GM18870 (cell line): Measurements from ENCODE around the gene CEP135.
"Not testable (repeated sequence)": the region's sequence is repeated elsewhere in the genome, so short reads cannot be mapped to it uniquely, and the experiment has no call there.

Experiments used
- ATAC-seq: cut with Tn5 transposase; IDR thresholded peaks from one replicate; pipeline ENCODE4 v1.9.1; 2021; ENCODE audit warnings: moderate library complexity; ENCODE audit not compliant: unreplicated experiment

Gene CEP135

DNA sequence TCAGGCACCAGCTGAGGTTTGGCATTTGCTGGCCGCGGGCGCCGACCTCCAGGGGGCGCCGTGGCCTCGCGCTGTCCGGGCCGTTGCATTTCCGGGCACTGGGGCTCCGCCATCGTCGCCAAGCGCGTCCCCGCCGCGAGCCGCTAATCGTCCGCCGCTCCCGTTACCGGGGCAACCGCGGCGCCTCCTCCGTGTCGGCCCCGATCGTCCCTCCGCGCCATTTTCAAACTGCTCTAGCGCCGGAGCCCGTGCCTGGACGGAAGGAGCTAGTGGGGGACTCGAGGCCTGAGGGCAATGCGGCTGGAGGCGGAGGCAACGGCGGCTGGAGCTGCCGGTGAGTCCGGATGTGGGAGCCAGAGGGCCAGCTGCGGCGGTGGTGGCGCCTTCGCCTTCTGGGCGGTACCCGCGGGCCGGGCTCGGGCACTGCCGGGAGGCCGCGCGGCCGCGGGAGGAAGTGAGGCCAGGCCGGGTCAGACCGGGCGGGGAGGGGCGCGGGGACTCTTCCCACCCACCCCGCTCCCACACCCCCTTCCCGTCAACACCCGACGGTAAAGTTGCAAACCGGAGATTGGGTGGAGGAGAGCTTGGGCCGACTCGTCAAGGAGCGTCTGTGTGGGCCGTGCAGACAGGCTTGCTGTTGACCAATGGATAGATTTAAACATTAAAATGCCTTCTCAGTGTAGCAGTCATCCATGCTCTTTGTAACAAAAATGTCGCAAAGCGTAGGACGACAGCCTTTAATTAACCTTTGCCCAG, at the start of gene CEP135:
Gene CEP135, plus strand, starts transcription at position 220 of the 756 bp plus-strand sequence. CDS start 3,186 bp downstream, outside the sequence.
- ATAC-seq: peak; percentile 65

DNA sequence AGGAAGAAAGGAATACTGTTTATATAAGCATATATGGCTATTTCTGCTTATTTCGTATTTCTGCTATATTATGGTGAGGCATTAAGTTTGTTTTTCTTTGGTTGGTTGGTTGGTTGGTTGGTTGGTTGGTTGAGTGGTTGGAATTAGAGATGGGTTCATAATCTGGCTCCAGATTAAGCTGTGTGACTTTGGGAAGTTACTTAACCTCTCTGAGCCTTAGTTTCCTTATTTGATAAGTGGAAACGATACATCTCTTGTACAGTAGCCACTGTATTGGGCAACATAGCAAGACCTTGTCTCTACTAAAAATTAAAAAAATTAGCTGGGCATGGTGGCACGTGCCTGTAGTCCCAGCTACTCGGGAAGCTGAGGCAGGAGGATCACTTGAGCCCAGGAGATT, 46.1 kb upstream of the CEP135 start:
- no peak for ATAC-seq

- no peak for ATAC-seq
Measured at GRCh38 chr4:55903577-55903976, 45.2 kb upstream of the CEP135 start.

GRCh38 chr4:55904576-55904975, 44.2 kb upstream of the CEP135 start:
- no peak for ATAC-seq

- no peak for ATAC-seq
Measured at GRCh38 chr4:55906323-55906722, 42.4 kb upstream of the CEP135 start.

DNA sequence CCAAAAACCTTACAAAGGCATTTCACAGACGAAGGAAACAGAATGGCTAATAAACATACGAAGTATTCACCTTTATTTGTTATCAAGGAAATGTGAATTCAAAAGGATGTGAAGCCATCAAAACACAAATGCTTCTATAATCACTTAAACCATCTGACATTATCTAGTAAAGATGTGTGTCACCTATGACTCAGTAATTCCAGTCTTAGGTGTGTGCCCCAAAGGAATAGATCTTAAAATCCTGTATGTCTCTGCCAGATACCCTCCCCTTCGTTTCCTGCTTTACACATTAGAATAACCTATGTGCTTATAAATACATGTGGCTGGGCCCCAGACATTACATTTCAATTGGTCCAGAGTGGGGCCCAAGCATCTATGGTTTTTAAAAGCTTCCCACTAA, 41.8 kb upstream of the CEP135 start:
- ATAC-seq: no peak

DNA sequence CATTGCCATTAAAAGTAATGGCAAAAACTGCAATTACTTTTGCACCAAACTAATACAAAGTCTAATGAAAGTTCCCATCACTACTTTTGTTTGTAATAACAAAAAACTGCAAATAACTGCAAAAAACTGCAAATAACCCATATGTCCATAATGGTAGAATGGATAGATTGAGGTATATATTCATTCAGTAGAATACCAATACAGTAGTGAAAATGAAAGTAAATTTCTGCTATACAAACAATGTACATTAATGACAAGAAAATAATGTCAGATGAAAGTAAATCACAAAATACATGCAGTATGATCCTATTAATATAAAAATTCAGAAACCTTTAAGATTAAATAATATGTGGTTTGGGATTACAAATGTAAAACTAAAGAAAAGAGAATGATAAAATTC, 41.3 kb upstream of the CEP135 start:
- no peak for ATAC-seq

GRCh38 chr4:55910140-55910539, 38.6 kb upstream of the CEP135 start:
- no peak for ATAC-seq

GRCh38 chr4:55912249-55912648, 36.5 kb upstream of the CEP135 start:
- ATAC-seq: no peak

DNA sequence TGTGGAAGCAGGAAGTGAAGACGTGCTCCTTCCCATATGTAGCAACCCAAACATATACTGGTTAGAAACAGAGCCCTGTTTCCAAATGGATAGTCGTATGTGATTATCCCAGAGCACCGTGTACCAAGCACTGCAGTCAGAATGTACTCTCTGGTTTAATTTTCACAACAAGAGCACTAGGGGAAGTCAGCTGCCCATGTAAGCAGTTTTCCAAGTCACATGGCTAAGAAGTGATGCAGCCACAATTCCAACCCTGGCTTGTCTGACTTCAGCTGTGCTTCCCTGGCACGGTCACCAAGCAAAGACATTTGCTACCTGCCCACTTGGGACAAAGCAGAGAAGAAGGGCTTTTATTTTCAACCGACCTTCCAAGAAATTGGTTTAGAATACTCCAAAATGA, 28.2 kb upstream of the CEP135 start:
- no peak for ATAC-seq

DNA sequence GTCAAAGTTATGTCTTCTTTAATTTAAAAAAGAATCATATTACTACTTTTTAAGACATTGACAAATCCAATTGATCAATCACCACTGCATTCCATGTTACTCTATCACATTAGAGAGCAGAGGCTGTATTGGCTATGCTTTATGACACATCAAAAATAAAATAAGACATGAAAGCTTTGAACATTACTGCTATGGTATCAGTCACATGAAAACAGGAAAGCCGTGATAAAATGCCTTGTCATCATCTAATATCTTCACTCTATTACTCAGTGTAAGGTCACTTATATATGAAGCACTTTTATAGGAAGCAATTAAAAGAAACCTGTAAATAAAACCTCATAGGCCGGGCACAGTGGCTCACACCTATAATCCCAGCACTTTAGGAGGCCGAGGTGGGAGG, 27.7 kb upstream of the CEP135 start:
- no peak for ATAC-seq

GRCh38 chr4:55925241-55925640, 23.5 kb upstream of the CEP135 start:
- no peak for ATAC-seq

DNA sequence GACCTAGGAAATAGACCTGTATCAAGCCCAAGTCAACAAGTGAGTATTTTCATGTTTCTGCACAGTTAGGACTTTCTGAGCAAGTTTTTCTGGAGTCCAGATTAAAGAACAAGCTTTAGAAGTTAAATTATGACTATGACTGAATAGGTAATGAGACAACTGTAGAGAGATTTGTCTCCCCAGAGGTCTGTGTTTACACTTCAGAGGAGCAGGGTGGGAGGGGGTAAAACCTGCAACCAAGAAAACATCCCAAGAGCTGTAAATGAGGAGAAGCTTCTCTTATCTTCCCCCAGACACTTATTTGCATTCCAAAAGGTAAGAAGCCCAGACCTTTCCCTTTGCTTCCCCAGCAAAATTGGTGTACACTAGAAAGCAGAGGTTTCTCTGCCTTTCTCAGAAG, 22.1 kb upstream of the CEP135 start:
- no peak for ATAC-seq

GRCh38 chr4:55927803-55928437, 20.8 kb upstream of the CEP135 start:
- ATAC-seq: no peak

DNA sequence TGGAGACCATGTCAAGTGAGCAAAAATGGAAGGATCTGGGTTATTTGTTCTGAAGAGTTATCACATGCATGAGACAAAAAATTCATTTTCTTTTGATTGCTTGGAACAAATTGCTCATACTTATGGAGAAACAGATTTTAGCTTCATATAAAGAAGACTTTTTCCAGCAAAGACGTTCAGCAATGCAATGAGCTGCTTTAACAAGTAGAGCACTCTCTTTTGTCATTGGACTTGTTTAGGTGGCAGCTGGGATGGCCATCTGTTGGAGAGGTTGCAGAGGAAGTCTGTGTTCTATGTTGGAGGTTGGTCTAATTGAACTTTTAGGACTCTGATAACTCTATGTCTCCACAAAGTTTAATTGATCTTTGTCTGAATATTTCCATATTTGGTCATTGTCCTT, 19.9 kb upstream of the CEP135 start:
- no peak for ATAC-seq

- ATAC-seq: no peak
Measured at GRCh38 chr4:55931043-55931442, 17.7 kb upstream of the CEP135 start.

DNA sequence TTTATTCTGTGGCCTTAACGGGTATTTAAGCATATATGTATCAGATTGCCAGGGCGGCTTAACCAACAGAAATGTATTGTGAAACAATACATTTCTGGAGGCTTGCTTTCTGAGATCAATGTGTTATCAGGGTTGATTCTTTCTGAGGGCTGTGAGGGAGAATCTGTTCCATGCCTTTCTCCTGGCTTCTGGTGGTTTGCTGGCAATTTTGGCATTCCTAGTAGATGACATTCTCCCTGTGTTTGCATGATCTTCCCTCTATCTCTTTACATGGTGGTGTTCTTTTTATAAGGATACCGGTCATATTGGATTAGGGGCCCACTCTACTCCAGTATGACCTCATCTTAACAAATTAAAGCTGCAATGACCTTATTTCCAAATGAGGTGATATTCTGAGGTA, 16.9 kb upstream of the CEP135 start:
- ATAC-seq: no peak

DNA sequence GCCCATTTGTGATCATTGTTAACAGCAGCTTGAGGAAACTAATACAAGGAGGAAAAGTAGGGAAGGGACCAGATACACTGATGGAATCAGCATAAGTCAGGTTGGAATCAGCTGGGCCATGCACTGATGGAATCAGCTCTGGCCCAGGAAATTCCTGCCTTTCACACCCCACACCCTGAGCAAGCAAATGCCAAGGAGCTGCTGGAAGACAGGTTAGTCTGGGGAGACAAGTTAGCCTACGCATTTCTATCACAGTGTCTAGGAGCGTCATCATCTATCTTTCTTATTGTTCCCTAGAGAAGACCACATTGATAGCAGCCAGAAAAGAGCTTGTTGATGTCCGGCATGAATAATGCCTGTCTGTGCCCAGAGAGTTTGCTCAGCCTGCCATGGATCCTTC, 16.2 kb upstream of the CEP135 start:
- no peak for ATAC-seq

DNA sequence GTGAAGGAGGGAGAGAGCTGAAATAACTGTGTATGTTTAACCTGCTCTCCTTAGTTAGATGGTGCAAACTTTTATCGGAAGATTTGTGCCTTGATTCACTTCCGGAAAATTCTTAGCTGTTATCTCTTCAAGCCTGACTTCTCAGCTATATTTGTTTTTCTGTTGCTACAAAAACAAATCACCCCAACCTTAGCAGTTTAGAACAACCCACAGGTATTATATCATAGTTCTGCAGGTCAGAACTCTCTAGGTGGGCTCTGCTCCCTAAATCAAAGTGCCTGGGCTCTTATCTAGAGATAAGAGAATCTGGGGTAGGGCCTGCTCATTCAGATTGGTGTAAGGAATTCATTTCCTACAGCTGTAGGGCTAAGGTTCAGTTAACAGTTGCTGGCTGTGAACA, 15.1 kb upstream of the CEP135 start:
- ATAC-seq: no peak

GRCh38 chr4:55935907-55936306, 12.8 kb upstream of the CEP135 start:
- not testable (repeated sequence) for ATAC-seq

GRCh38 chr4:55938481-55938880, 10.3 kb upstream of the CEP135 start:
- no peak for ATAC-seq

DNA sequence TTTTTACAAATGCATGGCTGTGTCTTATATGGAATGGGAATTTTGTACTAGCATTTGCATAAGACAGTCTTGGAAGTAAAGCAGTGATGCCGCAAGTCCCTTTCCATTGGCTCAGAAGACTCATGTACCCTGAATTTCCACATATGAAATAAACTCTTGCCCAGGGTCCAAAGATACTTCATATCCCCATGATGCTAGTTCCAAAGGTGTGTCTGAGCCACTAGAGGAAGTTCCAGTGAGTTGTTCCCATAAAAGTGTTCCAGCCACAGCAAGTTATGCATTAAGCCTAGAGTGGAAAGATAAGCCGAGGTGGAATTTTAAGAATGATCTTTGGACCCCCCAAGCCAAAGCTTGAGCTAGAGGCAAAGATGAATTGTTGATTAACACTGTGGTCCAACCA, 9.3 kb upstream of the CEP135 start:
- no peak for ATAC-seq
